ENCODE measurements around the gene AQP12B. TPM values are rescaled to one million over a fixed set of nuclear protein-coding genes. Genes with fewer than 3 reads are reported as not detected.
A peak's percentile ranks its signal among the peaks of the same experiment; 100 is the strongest.
"Not testable (repeated sequence)": the region's sequence is repeated elsewhere in the genome, so short reads cannot be mapped to it uniquely, and the experiment has no call there.

AQP12B gene
- total RNA-seq, 4 donors from 2014 or later: not detected

DNA sequence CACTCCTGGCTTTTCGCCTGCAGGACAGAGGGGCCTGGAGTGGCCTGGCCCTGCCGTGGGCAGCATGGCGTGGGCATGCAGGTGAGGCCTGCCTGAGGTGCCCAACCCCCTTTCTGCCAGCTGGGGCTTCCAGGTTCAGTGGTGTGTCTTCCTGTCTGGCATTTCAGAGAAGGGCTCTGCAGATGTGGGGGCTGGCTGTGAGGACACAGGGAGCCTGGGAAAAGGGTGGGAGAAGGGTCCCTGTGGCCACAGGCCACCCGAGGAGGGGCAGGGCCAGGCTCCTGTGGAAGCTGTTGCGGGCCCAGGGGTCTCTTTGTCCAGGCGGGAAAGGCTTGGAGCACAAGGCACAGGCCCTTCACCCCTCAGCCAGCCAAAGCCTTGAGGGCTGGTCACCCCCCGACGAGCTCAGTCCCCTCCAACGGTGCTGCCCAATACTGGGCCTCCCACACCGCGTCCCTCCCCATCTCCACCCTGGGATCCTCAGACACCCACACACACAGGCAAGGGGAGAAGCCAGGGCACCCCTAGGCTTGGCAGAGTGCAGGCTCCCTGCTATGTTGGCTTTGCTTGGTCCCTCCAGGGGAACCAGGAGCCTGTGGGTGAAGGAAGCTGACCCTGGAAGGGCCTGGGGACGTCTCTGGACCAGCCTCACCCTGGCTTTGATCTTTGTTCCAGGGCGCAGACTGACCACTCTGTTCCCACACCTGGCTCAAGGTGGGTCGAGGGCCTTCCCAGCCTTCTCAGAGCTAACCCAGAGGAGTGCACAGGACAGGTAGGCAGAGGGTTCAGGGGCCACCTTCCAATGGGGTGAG lies 5.3 kb upstream of the AQP12B start:
- H3K4me3 ChIP-seq (ENCODE audit: low read depth, poor library complexity, severe bottlenecking): no peak overlapping the region
- DNase-seq (ENCODE audit: low spot score in 2 of 2): peak in 1 of 2 donors; percentile 57
- TF ChIP-seq POLR2A (IDR thresholded peaks at IDR 0.05) (no peak), CTCF (IDR thresholded peaks at IDR 0.05) (no peak)
- intact Hi-C loops (cut with DNase I; ENCODE audit: low total_unique reads): no loop called here
- 84 to 90% methylated on average over 12 to 13 of the region's 14 CpGs for WGBS, 2 donors

DNA sequence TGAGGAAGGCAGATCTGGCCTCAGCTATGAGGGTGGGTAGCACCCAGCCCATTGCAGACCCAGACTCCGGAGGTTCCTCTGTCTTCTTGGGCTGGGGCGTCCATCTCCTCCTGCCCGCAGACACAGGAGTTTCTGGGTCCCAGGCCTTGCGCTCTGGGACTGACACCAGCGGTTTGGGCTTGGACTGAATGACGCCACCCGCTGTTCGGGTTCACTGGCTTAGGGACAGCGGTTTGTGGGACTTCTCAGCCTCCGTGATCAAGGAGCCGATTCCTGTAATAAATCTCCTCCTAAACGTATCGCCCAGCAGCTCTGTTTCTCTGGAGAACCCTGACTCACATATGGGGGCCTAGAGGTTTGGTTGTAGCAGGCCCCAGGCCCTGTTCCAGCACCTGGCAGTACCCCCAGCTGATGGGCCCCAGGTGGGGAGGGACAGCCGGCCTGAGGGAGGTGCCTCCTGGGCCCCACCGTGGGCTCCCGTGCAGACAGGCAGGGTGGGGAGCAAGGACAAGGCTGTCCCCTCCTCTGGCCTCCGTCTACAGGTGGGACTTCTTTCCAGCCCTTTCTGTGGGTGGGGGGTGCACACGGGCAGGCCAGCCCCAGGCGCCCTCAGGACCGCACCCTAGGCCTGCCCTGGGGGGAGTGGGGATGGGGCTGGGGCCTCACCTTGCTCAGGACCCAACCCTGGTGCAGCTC lies 4.5 kb upstream of the AQP12B start:
- no peak overlapping the region for H3K4me3 ChIP-seq (ENCODE audit: low read depth, poor library complexity, severe bottlenecking)
- TF ChIP-seq CTCF (IDR thresholded peaks at IDR 0.05) (no peak), POLR2A (IDR thresholded peaks at IDR 0.05) (no peak)
- intact Hi-C loops (cut with DNase I; ENCODE audit: low total_unique reads): no loop called here
- DNase-seq (ENCODE audit: low spot score in 2 of 2): peak in 1 of 2 donors; percentile 76
- 81 to 83% methylated on average over 18 to 20 of the region's 20 CpGs for WGBS, 2 donors

GRCh38 chr2:240686460-240686859 lies 3.8 kb upstream of the AQP12B start:
- WGBS, 2 donors: 59 to 67% methylated on average over 6 of the region's 6 CpGs
- no peak for DNase-seq (ENCODE audit: low spot score in 2 of 2)
- intact Hi-C loops (cut with DNase I; ENCODE audit: low total_unique reads): no loop called here
- no peak for TF ChIP-seq CTCF (IDR thresholded peaks at IDR 0.05)
- no peak for TF ChIP-seq POLR2A (IDR thresholded peaks at IDR 0.05)
- H3K4me3 ChIP-seq (ENCODE audit: low read depth, poor library complexity, severe bottlenecking): no peak overlapping the region

- DNase-seq (ENCODE audit: low spot score in 2 of 2): peak in 1 of 2 donors; percentile 66
- intact Hi-C loops (cut with DNase I; ENCODE audit: low total_unique reads): no loop called here
- 47 to 48% methylated on average over 10 of the region's 10 CpGs for WGBS, 2 donors
- no peak overlapping the region for H3K4me3 ChIP-seq (ENCODE audit: low read depth, poor library complexity, severe bottlenecking)
- TF ChIP-seq POLR2A (IDR thresholded peaks at IDR 0.05) (no peak), CTCF (IDR thresholded peaks at IDR 0.05) (no peak)
These were observed 3.2 kb upstream of the AQP12B start for GRCh38 chr2:240685771-240686371.

DNA sequence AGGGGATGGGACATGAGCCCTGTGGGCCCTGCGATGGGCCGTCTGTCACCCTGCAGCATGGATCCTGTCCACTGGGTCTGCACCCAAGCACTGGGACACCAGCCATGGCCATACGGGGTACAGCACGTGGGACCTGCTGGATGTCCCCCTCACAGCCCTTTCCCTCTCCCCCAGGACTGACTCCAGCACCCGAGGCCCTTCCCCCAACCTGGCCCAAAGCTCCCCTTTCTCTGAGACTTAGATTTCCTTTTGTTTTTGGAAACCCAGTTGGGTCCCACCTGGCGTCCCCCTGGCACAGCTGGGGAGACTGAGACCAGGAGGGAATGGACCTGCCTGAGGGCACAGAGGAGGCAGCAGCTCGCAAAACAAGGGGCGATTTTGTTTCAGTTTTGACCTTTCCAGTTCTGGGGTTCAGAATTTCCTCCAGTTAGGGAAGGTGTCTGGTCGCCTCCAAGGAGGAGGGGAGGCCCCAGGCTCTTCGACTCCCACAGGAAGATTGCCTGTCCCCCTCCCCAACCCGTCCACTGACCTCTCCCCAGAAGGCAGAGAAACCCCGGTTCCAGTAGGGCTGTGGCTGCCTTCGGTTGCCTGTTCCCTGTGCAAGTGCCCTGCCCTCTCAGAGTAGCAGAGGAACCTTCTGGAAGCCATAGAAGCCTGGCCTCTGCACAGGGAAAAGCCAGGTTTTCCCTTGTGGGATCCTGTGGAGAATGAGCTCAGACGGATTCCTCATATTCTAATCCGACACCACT lies 1.5 kb upstream of the AQP12B start:
- WGBS, 2 donors: 75 to 77% methylated on average over 13 to 14 of the region's 15 CpGs
- intact Hi-C loops (cut with DNase I; ENCODE audit: low total_unique reads); H3K4me3 ChIP-seq (ENCODE audit: low read depth, poor library complexity, severe bottlenecking): not testable (repeated sequence)
- DNase-seq (ENCODE audit: low spot score in 2 of 2): peak in 1 of 2 donors; percentile 84

DNA sequence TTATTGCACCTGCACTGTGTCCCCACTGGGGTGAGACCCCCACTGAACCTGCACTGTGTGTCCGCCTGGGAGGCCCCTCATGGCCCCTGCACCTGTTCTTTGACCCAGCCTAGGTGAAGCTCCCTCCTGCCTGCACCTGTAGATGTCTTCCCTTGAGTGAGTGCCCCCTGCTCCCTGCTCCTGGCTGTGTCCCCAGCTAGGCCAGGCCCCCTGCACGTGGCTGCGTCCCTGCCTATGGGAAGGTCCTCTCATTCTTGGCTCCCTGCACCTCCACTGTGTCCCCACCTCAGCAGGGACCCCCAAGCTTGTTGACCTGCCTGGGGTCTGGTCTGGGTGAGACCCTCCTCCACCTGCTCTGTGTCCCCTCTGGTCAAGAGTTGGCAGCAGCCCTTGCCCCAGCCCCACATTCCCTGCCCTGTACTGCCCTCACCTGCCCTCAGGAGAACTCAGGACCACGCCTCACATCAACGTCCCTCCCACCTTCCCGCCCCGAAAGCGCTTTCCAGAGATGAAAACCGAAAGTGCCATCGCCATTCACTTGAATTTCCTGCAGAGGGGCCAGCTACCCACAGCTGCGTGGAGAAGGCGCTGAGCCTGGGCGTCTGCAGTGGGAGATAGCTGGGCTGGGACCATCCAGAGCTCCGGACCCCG lies 769 bp upstream of the AQP12B start:
- WGBS, 2 donors: 64 to 79% methylated on average over 2 of the region's 15 CpGs
- H3K4me3 ChIP-seq (ENCODE audit: low read depth, poor library complexity, severe bottlenecking); intact Hi-C loops (cut with DNase I; ENCODE audit: low total_unique reads): not testable (repeated sequence)
- DNase-seq (ENCODE audit: low spot score in 2 of 2): peak in 1 of 2 donors; percentile 52

DNA sequence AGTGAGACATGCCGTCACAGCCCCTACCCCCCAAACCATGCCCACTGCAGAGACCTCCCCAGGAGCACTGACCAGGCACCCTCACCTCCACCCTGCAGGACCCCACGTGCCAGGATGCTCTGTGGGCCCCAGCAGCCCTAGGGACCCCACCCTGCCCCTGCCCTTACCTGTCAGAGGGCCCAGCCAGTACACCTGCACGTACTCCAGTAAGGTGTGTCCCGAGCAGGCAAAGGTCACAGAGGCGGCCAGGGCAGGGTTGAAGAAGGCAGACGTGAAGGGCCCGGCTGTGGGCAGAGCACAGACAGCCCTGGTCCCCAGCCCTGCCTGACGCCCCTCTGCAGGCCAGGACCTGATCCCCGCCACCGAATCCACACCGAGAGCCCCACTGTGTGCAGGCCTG lies 2.5 kb downstream of the AQP12B start:
- H3K4me3 ChIP-seq (ENCODE audit: low read depth, poor library complexity, severe bottlenecking); intact Hi-C loops (cut with DNase I; ENCODE audit: low total_unique reads): not testable (repeated sequence)
- peak in 1 of 2 donors; percentile 42 for DNase-seq (ENCODE audit: low spot score in 2 of 2)
- 40 to 83% methylated on average over 1 to 2 of the region's 11 CpGs for WGBS, 2 donors

DNA sequence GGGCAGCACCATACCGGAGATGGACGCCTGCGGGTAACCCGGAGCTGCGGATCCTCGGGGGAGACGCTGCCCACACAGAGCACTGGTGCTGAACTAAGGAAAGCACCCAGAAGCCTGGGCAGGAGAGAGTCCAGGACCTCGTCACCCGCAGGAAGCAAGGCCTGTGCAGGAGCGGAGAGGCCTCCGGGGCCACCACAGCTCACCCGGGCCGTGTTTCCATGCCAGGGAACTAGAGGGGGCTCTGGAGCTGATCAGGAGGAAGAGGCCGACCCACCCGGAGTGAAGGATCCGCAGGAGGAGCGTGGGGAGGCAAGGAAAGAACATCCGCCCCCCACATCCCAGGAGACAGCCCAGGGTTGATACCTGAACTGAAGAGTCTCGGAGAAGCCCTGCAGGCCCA lies 3.8 kb downstream of the AQP12B start:
- WGBS, 2 donors: no CpG with 5 or more reads among the region's 19 CpGs
- intact Hi-C loops (cut with DNase I; ENCODE audit: low total_unique reads); DNase-seq (ENCODE audit: low spot score in 2 of 2): not testable (repeated sequence)

DNA sequence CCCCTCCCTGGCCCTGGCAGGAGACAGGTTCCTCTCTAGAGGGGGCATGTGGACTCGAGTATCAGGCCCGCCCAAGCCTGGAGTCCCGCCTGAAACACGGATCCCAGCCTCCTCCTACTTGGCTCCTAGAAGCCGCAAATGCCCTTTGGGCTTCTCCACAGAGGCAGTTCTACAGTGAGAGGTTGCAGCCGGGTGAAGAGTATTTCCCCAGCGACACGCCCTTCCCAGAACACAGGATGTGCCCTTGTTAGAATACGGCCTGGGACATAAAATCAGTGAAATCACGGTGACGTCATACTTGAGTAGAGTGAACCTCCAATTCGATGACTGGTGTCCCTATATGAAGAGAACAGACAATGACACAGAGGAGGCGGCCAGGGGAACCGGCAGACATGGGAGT lies 4.6 kb downstream of the AQP12B start:
- WGBS, 2 donors: 55% methylated on average over 5 of the region's 14 CpGs; no CpG with 5 or more reads in 1 of the 2 donors
- DNase-seq (ENCODE audit: low spot score in 2 of 2); intact Hi-C loops (cut with DNase I; ENCODE audit: low total_unique reads); H3K4me3 ChIP-seq (ENCODE audit: low read depth, poor library complexity, severe bottlenecking): not testable (repeated sequence)

More for the DNA sequence above, 3.8 kb downstream of the AQP12B start:
- H3K4me3 ChIP-seq (ENCODE audit: low read depth, poor library complexity, severe bottlenecking): not testable (repeated sequence)
